HG02970 (cell line): ENCODE data around the gene RCOR1.

ENCODE experiments used
- ATAC-seq: cut with Tn5 transposase; IDR thresholded peaks from one replicate; pipeline ENCODE4 v1.9.1; 2021; ENCODE audit warnings: mild to moderate bottlenecking, moderate library complexity, moderate number of reproducible peaks; ENCODE audit not compliant: unreplicated experiment, low FRiP score

Gene RCOR1

GRCh38 chr14:102667703-102668102 is 75.3 kb downstream of the RCOR1 start:
- no peak for ATAC-seq

GRCh38 chr14:102668291-102668873 is 75.9 kb downstream of the RCOR1 start:
- ATAC-seq = no peak

GRCh38 chr14:102671410-102671809 is 79.0 kb downstream of the RCOR1 start:
- no peak for ATAC-seq

DNA sequence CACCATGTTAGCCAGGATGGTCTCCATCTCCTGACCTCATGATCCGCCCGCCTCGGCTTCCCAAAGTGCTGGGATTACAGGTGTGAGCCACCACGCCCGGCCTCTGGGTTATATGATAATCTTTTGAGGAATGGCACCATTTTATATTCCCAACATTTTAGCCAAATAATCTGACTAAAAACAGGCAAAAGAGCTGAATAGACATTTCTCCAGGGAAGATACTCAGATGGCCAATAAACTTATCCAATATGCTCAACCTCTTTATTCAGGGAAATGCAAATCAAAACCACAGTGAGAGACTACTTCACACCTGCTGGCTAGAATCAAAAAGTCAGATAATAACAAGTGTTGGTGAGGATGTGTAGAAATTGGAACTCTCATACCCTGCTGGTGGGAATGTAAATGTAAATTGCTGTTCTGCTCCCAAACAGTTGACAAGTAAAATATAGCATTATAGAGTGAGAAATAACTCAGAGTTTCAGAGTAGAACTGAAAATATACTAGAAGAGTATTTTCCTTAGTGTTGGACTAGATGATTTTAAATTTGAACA is 80.0 kb downstream of the RCOR1 start:
- ATAC-seq = no peak

GRCh38 chr14:102675396-102675795 is 82.9 kb downstream of the RCOR1 start:
- no peak for ATAC-seq

DNA sequence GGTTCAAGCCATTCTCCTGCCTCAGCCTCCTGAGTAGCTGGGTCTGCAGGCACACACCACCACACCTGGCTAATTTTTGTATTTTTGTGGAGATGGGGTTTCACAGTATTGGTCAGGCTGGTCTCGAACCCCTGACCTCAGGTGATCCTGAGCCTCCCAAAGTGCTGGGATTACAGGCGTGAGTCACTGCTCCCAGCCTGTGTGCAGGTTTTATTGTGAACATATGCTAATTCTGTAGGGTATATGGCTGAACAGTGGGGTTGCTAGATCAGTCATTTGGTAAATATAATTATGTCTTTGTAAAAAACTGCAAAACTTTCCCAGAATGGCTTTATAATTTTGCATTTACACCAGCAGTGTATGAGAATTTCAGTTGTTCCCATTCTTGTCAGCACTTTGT is 85.9 kb downstream of the RCOR1 start:
- no peak for ATAC-seq

DNA sequence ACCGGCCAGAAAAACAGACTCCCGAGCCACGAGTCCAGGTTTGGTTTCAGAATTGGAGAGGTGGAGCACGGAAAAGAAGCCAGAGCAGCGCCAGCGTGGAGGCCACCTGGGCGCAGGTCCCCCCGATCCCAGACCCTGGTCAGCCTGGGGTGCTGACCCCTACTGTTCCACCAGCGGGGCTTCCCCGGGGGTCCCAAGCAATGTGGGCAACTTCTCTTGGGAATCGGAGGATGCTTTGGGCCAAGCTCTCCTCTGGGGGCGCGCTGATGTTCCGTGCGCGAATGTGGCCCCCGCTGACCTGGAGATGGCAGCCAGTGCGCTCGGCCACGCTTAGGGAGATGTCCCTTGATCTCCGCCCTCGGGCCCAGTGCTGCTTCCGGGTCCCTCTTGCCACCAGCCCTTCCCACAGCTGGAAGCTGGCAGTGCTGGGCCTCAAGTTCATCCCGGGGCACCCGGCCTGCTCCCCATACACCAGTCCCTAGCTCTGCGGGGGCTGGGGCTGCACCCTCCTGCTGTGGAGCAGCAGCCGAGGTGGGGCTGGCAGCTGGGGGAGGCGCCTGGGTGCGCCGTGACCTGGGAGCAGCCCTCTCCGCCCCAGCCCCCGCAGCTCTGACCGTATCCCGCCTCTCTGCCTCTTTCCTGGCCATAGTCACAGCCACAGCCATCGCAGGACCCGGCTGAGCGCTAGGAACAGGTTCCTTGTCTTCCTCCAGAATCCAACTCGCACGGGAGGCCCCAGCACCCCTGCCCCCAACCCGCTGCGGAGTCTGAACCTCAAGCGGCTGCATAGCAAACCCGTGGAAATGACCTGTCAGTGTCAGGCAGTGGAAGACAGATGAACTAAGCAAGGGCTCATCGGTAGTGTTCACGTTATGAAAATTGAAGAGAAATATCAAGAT is 91.2 kb downstream of the RCOR1 start:
- no peak for ATAC-seq

DNA sequence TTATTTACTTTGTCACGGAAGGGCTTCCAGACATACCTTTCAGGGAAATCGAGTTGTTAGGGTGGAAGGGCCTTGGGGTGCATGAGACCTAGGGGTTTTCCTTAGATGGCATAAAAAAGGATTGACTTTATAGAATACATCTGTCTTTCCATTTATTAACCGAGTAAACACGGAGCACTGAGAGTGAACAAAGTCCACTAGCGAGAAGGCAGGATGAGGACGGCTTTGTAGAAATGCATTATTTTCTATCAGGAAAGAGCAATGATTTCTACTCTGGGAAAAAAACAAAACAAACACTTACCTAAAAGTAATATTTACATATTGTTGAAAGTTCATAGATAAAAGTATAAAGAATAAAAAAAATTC is 91.8 kb downstream of the RCOR1 start:
- ATAC-seq = no peak

GRCh38 chr14:102686196-102686801 is 93.8 kb downstream of the RCOR1 start:
- no peak for ATAC-seq

DNA sequence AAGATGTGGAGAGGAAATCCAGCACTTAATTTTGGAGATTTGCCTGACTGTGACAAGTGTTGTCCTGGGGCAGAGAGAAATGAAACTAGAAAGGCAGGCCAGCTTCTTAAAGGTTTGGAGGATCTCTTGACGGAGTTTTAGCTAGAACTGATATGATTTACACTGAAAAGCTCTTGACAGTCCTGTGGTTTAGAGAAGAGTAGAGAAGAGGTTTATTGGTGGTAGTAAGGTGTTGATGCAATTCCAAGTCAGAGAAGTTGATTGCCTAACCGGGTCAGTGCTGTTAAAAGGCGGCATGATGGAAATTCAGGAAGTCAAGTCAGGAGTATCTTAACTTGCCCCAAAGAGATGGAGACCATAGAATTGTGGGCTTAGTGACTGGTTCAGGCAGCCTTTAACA is 95.8 kb downstream of the RCOR1 start:
- no peak for ATAC-seq

GRCh38 chr14:102690509-102691286 is 98.2 kb downstream of the RCOR1 start:
- ATAC-seq = no peak

GRCh38 chr14:102691763-102692162 is 99.3 kb downstream of the RCOR1 start:
- ATAC-seq = no peak

DNA sequence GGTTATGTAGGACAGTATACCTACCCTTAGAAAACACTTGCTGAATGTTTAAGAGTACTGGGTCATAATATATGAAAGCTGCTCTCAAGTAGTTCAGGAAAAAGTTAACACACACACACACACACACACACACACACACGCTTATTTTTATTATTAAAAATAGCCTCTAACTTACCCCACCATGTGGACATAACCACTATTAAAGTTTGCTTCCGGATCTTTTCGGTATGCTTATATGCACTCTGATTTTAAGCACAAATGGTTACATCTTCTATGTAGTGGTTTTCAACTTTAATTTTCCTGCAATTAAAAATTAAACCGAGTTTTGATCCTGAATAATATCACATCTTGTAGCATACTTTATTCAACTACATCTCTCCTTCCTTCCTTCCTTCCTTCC is 99.9 kb downstream of the RCOR1 start:
- ATAC-seq = no peak

DNA sequence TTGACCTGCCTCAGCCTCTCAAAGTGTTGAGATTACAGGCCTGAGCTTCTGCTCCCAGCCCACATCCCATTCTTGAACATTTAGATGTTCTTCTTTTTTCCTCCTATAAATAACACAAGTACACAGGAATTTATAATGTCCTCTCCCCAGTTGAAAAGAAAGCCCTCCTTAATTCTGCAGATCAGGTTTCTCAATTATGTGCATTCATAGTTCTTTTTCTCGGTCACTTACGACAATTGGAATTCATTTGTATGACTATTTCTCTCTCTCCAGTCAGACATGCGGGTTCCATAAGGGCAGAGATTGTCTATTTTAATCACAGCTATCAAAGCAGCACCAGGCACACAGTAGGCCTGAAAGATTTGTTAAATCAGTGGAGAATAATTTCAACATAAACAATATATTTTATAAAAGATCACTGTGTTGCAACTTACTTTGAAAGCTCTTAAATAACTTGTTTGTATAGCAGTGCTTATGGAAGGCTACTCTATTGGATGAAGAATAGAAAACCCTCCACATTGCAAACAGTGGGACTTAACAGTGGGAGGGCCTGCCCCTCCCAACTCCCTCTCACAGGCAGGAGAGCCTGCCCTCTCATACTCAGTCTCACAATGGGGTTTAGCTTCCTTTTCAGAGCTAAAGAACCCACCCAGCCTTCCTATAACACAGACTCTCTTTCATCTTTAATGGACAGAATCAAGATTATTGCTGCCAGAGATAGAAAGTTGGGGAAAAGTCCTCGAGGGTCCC is 100.7 kb downstream of the RCOR1 start:
- no peak for ATAC-seq

GRCh38 chr14:102694530-102695166 is 102.2 kb downstream of the RCOR1 start:
- ATAC-seq = no peak

DNA sequence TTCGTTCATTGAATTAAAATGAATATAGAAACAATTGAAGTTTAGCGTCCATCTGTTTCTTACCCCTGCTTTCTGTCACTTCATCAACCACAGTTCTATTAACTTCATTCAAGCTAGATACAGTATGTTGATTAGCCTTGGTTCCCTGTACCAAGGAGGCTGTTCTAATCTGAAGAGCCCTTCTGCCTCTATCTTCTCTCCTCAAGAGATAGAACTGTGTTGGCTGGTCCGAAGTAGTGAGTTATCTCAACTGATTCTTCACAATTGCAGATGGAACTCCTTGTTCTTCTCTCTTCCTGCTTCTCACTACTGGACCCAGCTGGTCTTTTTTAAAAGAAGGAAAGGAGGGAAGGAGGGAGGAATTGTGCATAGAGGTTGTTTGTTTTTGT is 102.7 kb downstream of the RCOR1 start:
- no peak for ATAC-seq

- ATAC-seq = no peak
These were observed 103.9 kb downstream of the RCOR1 start for GRCh38 chr14:102696332-102696731.

- ATAC-seq = no peak
These were observed 104.5 kb downstream of the RCOR1 start for GRCh38 chr14:102696856-102697495.

DNA sequence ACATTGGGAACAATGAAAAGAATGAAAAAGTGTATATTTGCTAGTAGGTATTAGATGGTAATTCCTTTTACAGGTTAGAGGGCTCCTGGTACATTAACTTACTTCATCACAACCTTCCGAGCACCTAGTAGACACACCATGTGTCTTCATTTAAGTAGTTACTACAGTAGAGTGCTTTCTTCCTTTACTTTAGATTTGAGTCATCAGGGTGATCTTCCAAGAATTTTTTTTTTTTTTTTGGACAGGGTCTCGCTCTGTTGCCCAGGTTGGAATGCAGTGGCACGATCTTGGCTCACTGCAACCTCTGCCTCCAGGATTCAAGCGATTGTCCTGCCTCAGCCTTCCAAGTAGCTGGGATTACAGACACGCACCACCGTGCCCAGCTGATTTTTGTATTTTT is 105.1 kb downstream of the RCOR1 start:
- no peak for ATAC-seq
